Calu3 (cell line): ENCODE results near the gene PARVB. TPM values are rescaled to one million over a fixed set of nuclear protein-coding genes. Genes with fewer than 3 reads are reported as not detected.

Source experiments
- BruUV-seq: library from RNA; stranded (reverse); fragments of 400-500 nt; replicated peaks from 2 replicates; lab custom pipeline; 2021; lab: Mats Ljungman, UMichigan
- CTCF ChIA-PET: fragments of 300-600 bp; sonication (Branson Sonifier 250); formaldehyde crosslinking; loops from one replicate; lab custom pipeline; 2022; ENCODE audit warnings: antibody characterized with exemption; lab: Charles Lee
- DNase-seq: peaks from one replicate; pipeline ENCODE4 v3.0.0; 2022
- H3K27ac Mint-ChIP-seq: one replicate; pipeline ENCODE4 v1.8.0; 2022; ENCODE audit warnings: mixed read lengths; ENCODE audit not compliant: unreplicated experiment
- H3K27me3 Mint-ChIP-seq: one replicate; pipeline ENCODE4 v1.8.0; 2022; ENCODE audit warnings: mixed read lengths; ENCODE audit not compliant: unreplicated experiment
- H3K36me3 Mint-ChIP-seq: one replicate; pipeline ENCODE4 v1.8.0; 2022; ENCODE audit warnings: mild to moderate bottlenecking, moderate library complexity, mixed read lengths; ENCODE audit not compliant: insufficient read depth, unreplicated experiment
- H3K4me1 Mint-ChIP-seq: one replicate; pipeline ENCODE4 v1.8.0; 2022; ENCODE audit warnings: mild to moderate bottlenecking, low read depth, mixed read lengths; ENCODE audit not compliant: unreplicated experiment
- H3K4me3 Mint-ChIP-seq: one replicate; pipeline ENCODE4 v1.8.0; 2022; ENCODE audit warnings: mild to moderate bottlenecking, low read depth, moderate library complexity, mixed read lengths; ENCODE audit not compliant: unreplicated experiment
- H3K9me3 Mint-ChIP-seq: one replicate; pipeline ENCODE4 v1.8.0; 2022; ENCODE audit warnings: low read depth, mixed read lengths; ENCODE audit not compliant: unreplicated experiment
- intact Hi-C: fragments of 100-400 bp; cut with micrococcal nuclease; formaldehyde crosslinking; loops from one replicate; pipeline ENCODE4 v1.10.0; 2022; ENCODE audit not compliant: unreplicated experiment
- total RNA-seq: library from RNA; stranded (reverse); gene quantifications from 2 replicates; pipeline ENCODE4 v1.2.3, GENCODE V29; 2022
- TF ChIP-seq, protein P1 (sequence below): fragments of 200-600 bp; IDR thresholded peaks from one replicate; pipeline ENCODE4 v1.8.0; 2022; ENCODE audit warnings: antibody characterized with exemption; ENCODE audit not compliant: unreplicated experiment

Gene PARVB
- total RNA-seq, 1 experiment from 2014 or later = 15.6 TPM

DNA sequence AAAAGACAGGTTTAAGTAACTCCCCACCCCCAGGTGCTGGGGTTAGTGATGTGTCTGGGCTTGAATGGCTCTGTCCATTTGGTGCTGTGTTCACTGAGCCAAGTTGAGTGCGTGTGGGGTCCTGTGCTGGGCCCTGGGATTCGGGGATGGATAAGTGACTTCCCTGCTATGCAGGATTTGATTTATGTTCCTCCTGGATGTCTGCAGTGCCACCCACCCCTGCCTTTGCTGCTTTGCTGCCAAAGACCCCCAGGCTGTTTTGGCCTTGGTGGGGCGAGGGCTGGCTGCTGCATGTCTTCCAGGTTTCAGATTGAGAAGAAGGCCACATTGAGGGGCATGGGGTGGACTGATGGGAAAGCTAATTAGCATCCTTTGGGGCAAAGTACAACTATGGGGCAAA, 78.8 kb downstream of the PARVB start:
- H3K4me3 Mint-ChIP-seq = no peak overlapping the region
- H3K9me3 Mint-ChIP-seq = no peaks in the 10 kb centered on the region
- H3K36me3 Mint-ChIP-seq = no peaks in the 10 kb centered on the region
- DNase-seq = no peak
- CTCF ChIA-PET = no interaction called here
- intact Hi-C loops = no loop called here
- H3K27ac Mint-ChIP-seq = no peak overlapping the region
- no peaks in the 10 kb centered on the region for H3K4me1 Mint-ChIP-seq
- H3K27me3 Mint-ChIP-seq = no peaks in the 10 kb centered on the region
- TF ChIP-seq, protein P1, sequence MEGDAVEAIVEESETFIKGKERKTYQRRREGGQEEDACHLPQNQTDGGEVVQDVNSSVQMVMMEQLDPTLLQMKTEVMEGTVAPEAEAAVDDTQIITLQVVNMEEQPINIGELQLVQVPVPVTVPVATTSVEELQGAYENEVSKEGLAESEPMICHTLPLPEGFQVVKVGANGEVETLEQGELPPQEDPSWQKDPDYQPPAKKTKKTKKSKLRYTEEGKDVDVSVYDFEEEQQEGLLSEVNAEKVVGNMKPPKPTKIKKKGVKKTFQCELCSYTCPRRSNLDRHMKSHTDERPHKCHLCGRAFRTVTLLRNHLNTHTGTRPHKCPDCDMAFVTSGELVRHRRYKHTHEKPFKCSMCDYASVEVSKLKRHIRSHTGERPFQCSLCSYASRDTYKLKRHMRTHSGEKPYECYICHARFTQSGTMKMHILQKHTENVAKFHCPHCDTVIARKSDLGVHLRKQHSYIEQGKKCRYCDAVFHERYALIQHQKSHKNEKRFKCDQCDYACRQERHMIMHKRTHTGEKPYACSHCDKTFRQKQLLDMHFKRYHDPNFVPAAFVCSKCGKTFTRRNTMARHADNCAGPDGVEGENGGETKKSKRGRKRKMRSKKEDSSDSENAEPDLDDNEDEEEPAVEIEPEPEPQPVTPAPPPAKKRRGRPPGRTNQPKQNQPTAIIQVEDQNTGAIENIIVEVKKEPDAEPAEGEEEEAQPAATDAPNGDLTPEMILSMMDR = no peak
- BruUV-seq = no TSS peak

DNA sequence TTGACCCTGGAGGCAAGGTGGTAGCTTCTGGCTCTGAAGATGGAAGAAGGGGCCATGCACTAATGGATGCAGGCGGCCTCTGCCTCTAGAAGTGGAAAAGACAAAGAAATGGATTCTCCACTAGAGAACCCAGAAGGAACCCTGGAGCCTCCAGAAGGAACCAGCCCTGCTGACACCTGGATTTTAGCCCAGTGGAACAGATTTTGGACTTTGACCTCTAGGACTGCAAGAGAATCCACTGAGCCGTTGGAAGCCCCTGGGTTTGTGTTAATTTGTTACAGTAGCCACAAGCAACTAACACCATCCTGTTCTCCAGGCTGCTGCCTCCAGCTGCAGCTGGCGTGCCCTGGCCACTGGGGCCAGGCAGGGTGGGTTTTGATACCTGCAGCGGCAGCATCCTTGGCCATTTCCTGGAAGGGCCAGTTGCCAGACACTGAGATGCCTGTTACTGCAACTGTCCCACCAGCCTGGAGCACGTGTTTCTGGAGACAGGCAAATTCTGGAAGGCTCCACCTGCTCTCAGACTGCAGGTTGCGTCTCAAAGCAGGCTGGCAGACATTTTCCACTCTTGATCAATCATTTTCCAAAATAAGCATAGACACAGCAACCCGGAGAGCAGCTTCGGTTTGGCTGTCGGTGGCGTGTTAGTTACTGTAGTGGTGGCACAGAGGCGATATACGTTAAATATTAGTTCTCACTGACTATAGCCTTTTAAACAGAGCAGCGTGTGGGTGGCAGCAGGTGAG, 79.8 kb downstream of the PARVB start:
- H3K27ac Mint-ChIP-seq = no peak overlapping the region
- TF ChIP-seq, protein P1 = no peak
- no peak overlapping the region for H3K4me3 Mint-ChIP-seq
- no peak for DNase-seq
- H3K9me3 Mint-ChIP-seq = no peaks in the 10 kb centered on the region
- no TSS peak for BruUV-seq
- H3K4me1 Mint-ChIP-seq = no peaks in the 10 kb centered on the region
- no peaks in the 10 kb centered on the region for H3K27me3 Mint-ChIP-seq
- CTCF ChIA-PET = no interaction called here
- intact Hi-C loops = no loop called here
- H3K36me3 Mint-ChIP-seq = no peaks in the 10 kb centered on the region

DNA sequence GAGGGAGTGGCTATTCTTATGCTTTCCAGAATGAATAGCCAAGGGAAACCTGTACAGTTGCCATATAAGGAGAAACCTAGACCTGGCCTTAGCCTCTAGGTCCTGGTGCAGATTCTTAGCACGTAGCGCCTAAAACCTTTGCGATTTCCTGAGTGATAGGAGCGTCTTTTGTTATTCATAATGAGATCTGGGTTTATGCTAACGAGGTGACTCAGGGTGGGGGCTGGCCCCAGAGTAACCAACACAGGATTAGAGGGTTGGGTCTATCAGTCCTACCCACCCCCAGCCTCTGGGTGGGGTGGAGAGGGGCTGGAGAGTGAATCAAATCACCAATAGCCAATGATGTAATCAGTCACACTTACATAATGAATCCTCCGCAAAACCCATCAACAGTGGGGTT, 83.2 kb downstream of the PARVB start:
- no TSS peak for BruUV-seq
- DNase-seq = no peak
- no peaks in the 10 kb centered on the region for H3K9me3 Mint-ChIP-seq
- no peaks in the 10 kb centered on the region for H3K36me3 Mint-ChIP-seq
- no peaks in the 10 kb centered on the region for H3K27me3 Mint-ChIP-seq
- CTCF ChIA-PET = no interaction called here
- intact Hi-C loops = no loop called here
- TF ChIP-seq, protein P1 = no peak
- no peak overlapping the region for H3K27ac Mint-ChIP-seq
- no peaks in the 10 kb centered on the region for H3K4me1 Mint-ChIP-seq
- no peak overlapping the region for H3K4me3 Mint-ChIP-seq

DNA sequence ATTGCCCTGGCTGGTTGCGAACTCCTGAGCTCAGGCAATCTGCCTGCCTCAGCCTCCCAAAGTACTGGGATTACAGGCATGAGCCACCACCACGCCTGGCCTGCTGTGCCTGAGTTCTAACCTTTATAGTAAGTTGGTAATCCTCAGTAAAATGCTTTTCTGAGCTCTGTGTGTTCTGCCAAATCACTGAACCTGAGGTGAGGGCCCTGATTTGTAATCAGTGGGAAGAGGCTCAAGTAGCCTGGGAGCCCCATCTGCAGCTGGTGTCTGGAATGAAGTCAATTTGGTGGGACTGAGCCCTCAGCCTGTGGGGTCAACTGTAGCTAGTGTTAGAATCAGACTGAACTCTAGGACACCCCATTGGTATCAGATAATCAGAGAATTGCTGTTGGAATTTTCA, 84.0 kb downstream of the PARVB start:
- CTCF ChIA-PET = no interaction called here
- TF ChIP-seq, protein P1 = no peak

More for the DNA sequence above, 84.0 kb downstream of the PARVB start:
- H3K36me3 Mint-ChIP-seq = no peaks in the 10 kb centered on the region
- H3K27me3 Mint-ChIP-seq = no peaks in the 10 kb centered on the region
- no peak overlapping the region for H3K27ac Mint-ChIP-seq
- intact Hi-C loops = no loop called here
- H3K4me1 Mint-ChIP-seq = no peaks in the 10 kb centered on the region
- no TSS peak for BruUV-seq
- H3K4me3 Mint-ChIP-seq = no peak overlapping the region
- H3K9me3 Mint-ChIP-seq = no peaks in the 10 kb centered on the region
- no peak for DNase-seq
